CD4-positive, alpha-beta memory T cell (primary cell): ENCODE data around the gene TTC27. TPM values are rescaled to one million over a fixed set of nuclear protein-coding genes. Genes with fewer than 3 reads are reported as not detected.

Experiments
- CTCF ChIA-PET: fragments of 350-600 bp; sonication (Branson Sonifier 250); formaldehyde crosslinking; loops from one replicate; lab custom pipeline; 2021; ENCODE audit warnings: inconsistent platforms; ENCODE audit not compliant: partially characterized antibody; lab: Charles Lee
- POLR2A ChIA-PET: fragments of 350-600 bp; sonication (Branson Sonifier 250); formaldehyde crosslinking; loops from one replicate; lab custom pipeline; 2021; ENCODE audit not compliant: partially characterized antibody; lab: Charles Lee
- DNase-seq, 5 donors: peaks; one replicate each; pipeline versions ENCODE4 v3.0.0 to v3.0.0-alpha.2; 2020 to 2022; ENCODE audit warnings: mixed read lengths in 1 of 5
- H3K27ac ChIP-seq: one replicate; pipeline ENCODE4 v1.7.0; 2013; ENCODE audit warnings: low read depth, low read length
- H3K27me3 ChIP-seq: 2 replicates; pipeline ENCODE4 v1.7.0; 2013; ENCODE audit warnings: mild to moderate bottlenecking, low read length, moderate library complexity; ENCODE audit not compliant: insufficient read depth
- H3K36me3 ChIP-seq: 2 replicates; pipeline ENCODE4 v1.7.0; 2013; ENCODE audit warnings: mild to moderate bottlenecking, low read length, moderate library complexity; ENCODE audit not compliant: insufficient read depth
- H3K4me1 ChIP-seq: 2 replicates; pipeline ENCODE4 v1.7.0; 2013; ENCODE audit warnings: mild to moderate bottlenecking, low read length, moderate library complexity; ENCODE audit not compliant: insufficient read depth
- H3K4me3 ChIP-seq, 2 donors: one replicate each; pipeline ENCODE4 v1.7.0; 2013; ENCODE audit warnings: low read length in 2 of 2, mild to moderate bottlenecking in 1 of 2
- H3K9me3 ChIP-seq, 2 donors: one replicate each; pipeline ENCODE4 v1.7.0; 2013; ENCODE audit warnings: low read length in 2 of 2, control low read depth in 1 of 2; ENCODE audit not compliant: control insufficient read depth in 1 of 2
- H3K27ac Mint-ChIP-seq, 7 donors: one replicate each; pipeline ENCODE4 v1.8.0; 2020 to 2021; ENCODE audit warnings: mixed read lengths in 7 of 7, mild to moderate bottlenecking in 6 of 7, inconsistent platforms in 3 of 7, moderate library complexity in 3 of 7
- H3K27me3 Mint-ChIP-seq, 2 donors: one replicate each; pipeline ENCODE4 v1.8.0; 2020 to 2021; ENCODE audit warnings: mixed read lengths in 2 of 2
- H3K36me3 Mint-ChIP-seq, 2 donors: one replicate each; pipeline ENCODE4 v1.8.0; 2020 to 2021; ENCODE audit warnings: mixed read lengths in 2 of 2, inconsistent platforms in 1 of 2, mild to moderate bottlenecking in 1 of 2
- H3K4me1 Mint-ChIP-seq, 4 donors: one replicate each; pipeline ENCODE4 v1.8.0; 2020 to 2021; ENCODE audit warnings: mixed read lengths in 4 of 4, mild to moderate bottlenecking in 1 of 4
- H3K4me3 Mint-ChIP-seq, 8 donors: one replicate each; pipeline ENCODE4 v1.8.0; 2020 to 2021; ENCODE audit warnings: mixed read lengths in 8 of 8, mild to moderate bottlenecking in 7 of 8, moderate library complexity in 6 of 8, inconsistent platforms in 3 of 8
- H3K9me3 Mint-ChIP-seq, 8 donors: one replicate each; pipeline ENCODE4 v1.8.0; 2020 to 2021; ENCODE audit warnings: mixed read lengths in 8 of 8, mild to moderate bottlenecking in 5 of 8, inconsistent platforms in 3 of 8, moderate library complexity in 1 of 8
- intact Hi-C: fragments of 100-400 bp; cut with micrococcal nuclease; formaldehyde crosslinking; loops from one replicate; pipeline ENCODE4 v1.15.1; 2023
- polyA plus RNA-seq, 2 donors: library from polyadenylated mRNA; unstranded; fragments of 300-500 nt; fragmentation: Illumina TruSeq; gene quantifications; one replicate each; pipeline ENCODE4 v1.2.3, GENCODE V29; 2021
- total RNA-seq, 2 experiments: library from RNA; stranded (reverse); gene quantifications; one replicate each; pipeline ENCODE4 v1.2.3, GENCODE V29; 2021

Gene TTC27
- total and polyA plus RNA-seq, 4 experiments from 2014 or later: 20.9 to 27.5 (median 25.3) TPM

DNA sequence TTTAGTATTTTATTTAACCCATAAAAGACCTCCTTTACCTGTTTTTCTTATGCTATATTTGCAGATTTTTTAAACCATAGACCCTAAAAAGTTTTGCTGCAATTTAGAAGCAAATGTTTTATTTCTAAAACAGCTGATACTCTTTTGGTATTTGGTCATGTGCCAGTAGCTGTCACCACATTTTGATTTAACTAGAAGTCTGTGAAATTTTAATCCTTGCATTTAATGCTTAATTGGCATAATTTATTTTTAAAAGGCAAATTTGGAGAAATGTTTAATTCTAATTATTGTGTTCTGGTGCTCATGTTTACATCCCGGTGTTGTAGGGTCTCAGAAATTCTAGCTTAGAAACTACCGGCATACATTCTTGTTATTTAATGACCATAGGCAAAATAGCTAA lies 111.8 kb downstream of the TTC27 start:
- DNase-seq: no peak
- peaks cover 61 to 71% of the 10 kb centered on the region in 2 donors for H3K36me3 Mint-ChIP-seq
- H3K4me1 Mint-ChIP-seq: no peaks in the 10 kb centered on the region
- intact Hi-C loops: no loop called here
- H3K4me1 ChIP-seq: no peaks in the 10 kb centered on the region
- no peak overlapping the region for H3K4me3 ChIP-seq
- no peaks in the 10 kb centered on the region for H3K27me3 Mint-ChIP-seq
- H3K27ac ChIP-seq: no peak overlapping the region
- peaks cover 0 to 1% (median 0%) of the 10 kb centered on the region in 8 donors for H3K9me3 Mint-ChIP-seq
- H3K9me3 ChIP-seq: no peaks in the 10 kb centered on the region
- no peaks in the 10 kb centered on the region for H3K27me3 ChIP-seq
- CTCF ChIA-PET: no interaction called here
- POLR2A ChIA-PET: no interaction called here
- H3K27ac Mint-ChIP-seq: no peak overlapping the region
- H3K4me3 Mint-ChIP-seq: no peak overlapping the region
- H3K36me3 ChIP-seq: peaks cover 3% of the 10 kb centered on the region

DNA sequence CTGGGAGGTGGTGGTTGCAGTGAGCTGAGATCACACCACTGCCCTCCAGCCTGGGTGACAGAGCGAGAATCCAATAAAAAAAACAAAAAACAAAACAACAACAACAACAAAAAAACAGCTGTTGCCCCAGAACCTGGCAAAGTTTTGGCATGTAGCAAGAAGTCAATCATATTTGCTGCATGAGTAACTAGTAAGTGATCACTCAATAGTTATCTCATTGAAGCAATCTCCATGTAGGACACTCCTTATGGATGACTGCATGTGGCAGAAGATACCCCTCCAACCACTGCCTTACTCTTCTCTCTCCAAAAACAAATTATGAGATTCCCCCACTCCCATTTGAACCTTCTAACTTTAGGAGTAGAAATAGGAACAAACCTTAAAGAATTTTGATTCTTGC lies 113.7 kb downstream of the TTC27 start:
- Histone ChIP-seq H3K27me3 (no peaks in the 10 kb centered on the region), H3K27ac (no peak overlapping the region), H3K4me1 (no peaks in the 10 kb centered on the region), H3K36me3 (peaks cover 3% of the 10 kb centered on the region), H3K9me3 (no peaks in the 10 kb centered on the region), H3K4me3 (no peak overlapping the region)
- Mint-ChIP-seq H3K27me3 (no peaks in the 10 kb centered on the region), H3K9me3 (peaks cover 0 to 1% (median under 1%) of the 10 kb centered on the region in 8 donors), H3K27ac (no peak overlapping the region), H3K36me3 (peaks cover 59 to 67% of the 10 kb centered on the region in 2 donors), H3K4me1 (peaks cover 0 to under 1% (median 0%) of the 10 kb centered on the region in 4 donors), H3K4me3 (no peak overlapping the region)
- intact Hi-C loops: no loop called here
- no peak for DNase-seq
- POLR2A ChIA-PET: no interaction called here
- CTCF ChIA-PET: interaction anchor here (1.5 kb wide), 1 partner anchor 14 kb away, joined by 5 read pairs; no protein-coding TSS in a partner anchor

DNA sequence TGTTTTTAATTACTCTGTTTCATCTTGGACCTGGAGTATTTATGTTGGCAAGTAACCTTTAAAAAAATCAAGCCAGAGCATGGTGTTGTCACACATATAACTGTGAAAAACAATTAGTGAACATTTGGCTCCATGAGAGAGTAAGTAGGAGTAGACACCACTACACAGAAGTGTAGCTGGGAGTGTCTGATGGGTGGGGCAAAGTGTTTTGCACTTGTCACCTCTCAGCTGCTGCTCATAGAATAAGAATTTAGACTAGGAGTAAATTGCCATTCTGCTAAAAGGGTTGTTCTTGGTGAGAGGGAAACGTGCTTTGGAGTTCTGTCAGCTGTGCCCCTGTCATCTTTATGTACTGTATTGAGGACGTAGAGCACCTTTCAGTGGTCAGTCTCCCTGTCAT lies 114.5 kb downstream of the TTC27 start:
- intact Hi-C loops: no loop called here
- Mint-ChIP-seq H3K36me3 (peaks cover 58 to 64% of the 10 kb centered on the region in 2 donors), H3K9me3 (peaks cover 0 to 5% (median 2%) of the 10 kb centered on the region in 8 donors), H3K4me1 (peaks cover 0 to 3% (median 0%) of the 10 kb centered on the region in 4 donors), H3K27ac (no peak overlapping the region), H3K4me3 (no peak overlapping the region), H3K27me3 (no peaks in the 10 kb centered on the region)
- Histone ChIP-seq H3K4me3 (no peak overlapping the region), H3K36me3 (peaks cover 3% of the 10 kb centered on the region), H3K27me3 (no peaks in the 10 kb centered on the region), H3K9me3 (no peaks in the 10 kb centered on the region), H3K27ac (no peak overlapping the region), H3K4me1 (no peaks in the 10 kb centered on the region)
- DNase-seq: no peak
- CTCF ChIA-PET: no interaction called here
- POLR2A ChIA-PET: no interaction called here

DNA sequence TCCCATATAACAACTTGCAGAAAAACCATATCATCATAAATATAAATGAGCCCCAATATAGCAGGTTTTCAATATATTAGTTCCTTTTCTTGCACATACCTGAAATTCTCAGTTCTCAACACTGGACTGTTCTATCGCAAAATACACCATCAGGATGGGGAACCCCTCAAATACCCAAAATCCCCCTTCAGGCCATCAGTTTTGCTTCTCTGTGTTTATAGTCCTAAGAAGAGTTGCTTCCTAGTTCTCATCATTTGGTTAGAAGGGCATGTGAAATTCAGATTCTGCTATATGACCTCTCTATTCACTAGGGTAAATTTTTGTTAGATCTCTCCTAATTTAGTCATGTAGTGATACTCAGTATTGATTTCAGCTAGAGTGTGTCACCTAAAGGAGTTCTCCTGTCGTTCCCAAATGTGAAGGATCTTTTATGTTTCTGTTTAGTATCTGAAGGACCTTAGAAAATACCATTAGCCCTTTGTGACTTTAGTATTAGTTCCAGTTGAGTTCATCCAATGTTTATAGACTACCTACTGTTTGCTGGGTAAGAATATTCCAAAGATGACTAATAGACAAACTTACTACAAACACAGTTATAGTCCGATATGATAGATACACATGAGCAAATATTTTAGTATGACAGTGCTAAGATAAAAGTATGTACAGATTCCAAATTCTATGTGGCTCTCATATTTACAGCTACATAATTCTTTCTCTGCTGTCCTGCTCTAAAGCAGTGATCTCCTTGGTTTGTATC lies 115.8 kb downstream of the TTC27 start:
- Histone ChIP-seq H3K27me3 (no peaks in the 10 kb centered on the region), H3K27ac (no peak overlapping the region), H3K4me3 (no peak overlapping the region), H3K36me3 (peaks cover 3% of the 10 kb centered on the region), H3K9me3 (no peaks in the 10 kb centered on the region), H3K4me1 (no peaks in the 10 kb centered on the region)
- ChIA-PET CTCF (no interaction called here), POLR2A (no interaction called here)
- H3K36me3 Mint-ChIP-seq: peaks cover 55 to 63% of the 10 kb centered on the region in 2 donors
- intact Hi-C loops: no loop called here
- H3K4me3 Mint-ChIP-seq: no peak overlapping the region
- no peak for DNase-seq
- H3K4me1 Mint-ChIP-seq: peaks cover 0 to 5% (median 0%) of the 10 kb centered on the region in 4 donors
- peaks cover 0 to 5% (median 2%) of the 10 kb centered on the region in 8 donors for H3K9me3 Mint-ChIP-seq
- no peaks in the 10 kb centered on the region for H3K27me3 Mint-ChIP-seq
- peak overlapping the region in 1 of 7 donors; percentile 37 for H3K27ac Mint-ChIP-seq

DNA sequence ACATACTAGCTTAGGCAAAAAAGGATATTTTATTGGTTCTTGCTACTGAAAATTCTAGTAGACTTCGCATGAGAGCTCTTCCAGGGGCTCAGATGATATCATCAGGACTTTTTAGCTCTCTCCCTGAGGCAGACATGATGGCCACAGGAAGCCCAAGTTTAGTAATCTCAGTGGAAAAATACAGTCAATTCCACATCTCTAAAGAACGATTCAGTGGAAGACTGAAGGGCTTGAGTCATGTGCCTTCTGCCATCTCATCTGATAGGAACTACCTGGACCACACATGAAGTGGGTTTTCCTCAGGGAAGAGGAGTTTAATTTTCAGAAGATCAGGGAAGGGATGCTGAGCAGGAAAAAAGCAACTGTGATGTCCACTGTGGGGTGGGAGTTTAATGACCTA lies 117.3 kb downstream of the TTC27 start:
- no peaks in the 10 kb centered on the region for H3K9me3 ChIP-seq
- intact Hi-C loops: no loop called here
- POLR2A ChIA-PET: no interaction called here
- peak overlapping the region in 1 of 7 donors; percentile 81 for H3K27ac Mint-ChIP-seq
- H3K27ac ChIP-seq: no peak overlapping the region
- H3K36me3 Mint-ChIP-seq: peaks cover 57 to 68% of the 10 kb centered on the region in 2 donors
- no peak overlapping the region for H3K4me3 Mint-ChIP-seq
- peaks cover 3% of the 10 kb centered on the region for H3K36me3 ChIP-seq
- H3K27me3 ChIP-seq: no peaks in the 10 kb centered on the region
- H3K4me1 Mint-ChIP-seq: peaks cover 0 to 5% (median 0%) of the 10 kb centered on the region in 4 donors
- no peak overlapping the region for H3K4me3 ChIP-seq
- H3K9me3 Mint-ChIP-seq: peaks cover 0 to 5% (median 2%) of the 10 kb centered on the region in 8 donors
- H3K27me3 Mint-ChIP-seq: no peaks in the 10 kb centered on the region
- DNase-seq: no peak
- CTCF ChIA-PET: interaction anchor here (0.7 kb wide), 2 partner anchors 127 to 187 kb away, joined by 3 read pairs; no protein-coding TSS in a partner anchor
- H3K4me1 ChIP-seq: no peaks in the 10 kb centered on the region

DNA sequence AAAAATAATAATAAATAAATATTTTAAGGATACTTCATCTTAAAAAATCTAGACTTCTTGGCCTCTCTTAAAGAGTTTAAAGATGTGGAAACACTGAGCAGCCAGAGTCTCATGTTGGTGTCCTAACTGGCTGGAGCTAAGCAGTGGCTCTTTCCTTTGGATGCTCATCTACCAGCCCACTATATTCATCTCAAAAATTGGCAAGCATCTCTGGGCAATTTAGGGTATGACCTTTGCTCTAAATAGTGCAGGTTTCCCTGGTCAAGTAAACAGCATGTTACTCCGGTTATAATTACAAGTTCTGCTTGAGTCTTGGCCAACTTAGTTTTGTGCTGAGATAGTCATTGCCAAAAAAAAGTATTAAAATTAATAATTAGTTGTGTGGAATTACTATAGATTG lies 117.8 kb downstream of the TTC27 start:
- Mint-ChIP-seq H3K9me3 (peaks cover 0 to 5% (median 2%) of the 10 kb centered on the region in 8 donors), H3K27me3 (no peaks in the 10 kb centered on the region), H3K27ac (no peak overlapping the region), H3K4me3 (no peak overlapping the region), H3K4me1 (peaks cover 0 to 5% (median 0%) of the 10 kb centered on the region in 4 donors), H3K36me3 (peaks cover 56 to 72% of the 10 kb centered on the region in 2 donors)
- no peak for DNase-seq
- no peaks in the 10 kb centered on the region for H3K27me3 ChIP-seq
- ChIA-PET CTCF (interaction anchor here (0.7 kb wide), 2 partner anchors 128 to 187 kb away, joined by 3 read pairs; no protein-coding TSS in a partner anchor), POLR2A (no interaction called here)
- H3K9me3 ChIP-seq: no peaks in the 10 kb centered on the region
- H3K4me1 ChIP-seq: no peaks in the 10 kb centered on the region
- intact Hi-C loops: no loop called here
- peaks cover 3% of the 10 kb centered on the region for H3K36me3 ChIP-seq
- no peak overlapping the region for H3K27ac ChIP-seq
- H3K4me3 ChIP-seq: no peak overlapping the region

DNA sequence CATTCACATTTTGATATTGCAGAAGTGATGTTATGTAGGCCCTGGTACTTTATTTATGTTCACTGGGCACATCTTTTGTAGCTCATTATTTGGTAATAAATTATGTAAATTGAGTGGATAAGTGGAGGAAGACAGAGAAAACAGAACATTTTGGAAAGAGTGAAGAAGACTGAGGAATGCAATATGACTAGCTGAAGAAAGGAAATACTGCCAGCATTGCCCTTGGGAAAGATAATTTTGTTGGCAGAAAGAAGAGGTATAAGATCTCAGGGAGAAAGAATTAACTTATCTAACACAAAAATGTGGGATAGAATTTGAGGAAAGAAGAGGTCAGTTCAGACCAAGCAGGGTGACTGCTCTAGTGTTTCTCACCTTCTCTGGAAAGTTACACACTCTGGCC lies 118.8 kb downstream of the TTC27 start:
- Mint-ChIP-seq H3K4me1 (peaks cover 0 to 5% (median 0%) of the 10 kb centered on the region in 4 donors), H3K9me3 (peaks cover 0 to 5% (median 2%) of the 10 kb centered on the region in 8 donors), H3K27ac (no peak overlapping the region), H3K4me3 (no peak overlapping the region), H3K36me3 (peaks cover 55 to 75% of the 10 kb centered on the region in 2 donors), H3K27me3 (no peaks in the 10 kb centered on the region)
- no peak overlapping the region for H3K27ac ChIP-seq
- H3K4me1 ChIP-seq: no peaks in the 10 kb centered on the region
- H3K27me3 ChIP-seq: no peaks in the 10 kb centered on the region
- intact Hi-C loops: no loop called here
- no peak for DNase-seq
- H3K4me3 ChIP-seq: no peak overlapping the region
- POLR2A ChIA-PET: no interaction called here
- CTCF ChIA-PET: interaction anchor here (0.6 kb wide), 1 partner anchor 175 kb away, joined by 3 read pairs; no protein-coding TSS in a partner anchor
- H3K36me3 ChIP-seq: no peaks in the 10 kb centered on the region
- no peaks in the 10 kb centered on the region for H3K9me3 ChIP-seq
